ENCODE results near the gene PRDM15.

PRDM15 gene

GRCh38 chr21:41759926-41760325, 119.2 kb downstream of the PRDM15 start:
- no peak for DNase-seq (ENCODE audit: low spot score)
- in situ Hi-C loops (cut with MboI; ENCODE audit: low sequenced_read_pairs, unreplicated experiment): no loop called here
- TF ChIP-seq CTCF (IDR thresholded peaks at IDR 0.05; ENCODE audit: borderline replicate concordance, control extremely low read depth, extremely low read depth, insufficient read depth, missing control alignments): no peak

GRCh38 chr21:41759214-41759840, 119.8 kb downstream of the PRDM15 start:
- no peak for DNase-seq (ENCODE audit: low spot score)
- TF ChIP-seq CTCF (IDR thresholded peaks at IDR 0.05; ENCODE audit: borderline replicate concordance, control extremely low read depth, extremely low read depth, insufficient read depth, missing control alignments): no peak
- in situ Hi-C loops (cut with MboI; ENCODE audit: low sequenced_read_pairs, unreplicated experiment): no loop called here

- TF ChIP-seq CTCF (IDR thresholded peaks at IDR 0.05; ENCODE audit: borderline replicate concordance, control extremely low read depth, extremely low read depth, insufficient read depth, missing control alignments): no peak
- DNase-seq (ENCODE audit: low spot score): no peak
- in situ Hi-C loops (cut with MboI; ENCODE audit: low sequenced_read_pairs, unreplicated experiment): no loop called here
These were observed 120.6 kb downstream of the PRDM15 start for GRCh38 chr21:41758550-41758949.

- in situ Hi-C loops (cut with MboI; ENCODE audit: low sequenced_read_pairs, unreplicated experiment): no loop called here
- DNase-seq (ENCODE audit: low spot score): no peak
- TF ChIP-seq CTCF (IDR thresholded peaks at IDR 0.05; ENCODE audit: borderline replicate concordance, control extremely low read depth, extremely low read depth, insufficient read depth, missing control alignments): no peak
These were observed 123.0 kb downstream of the PRDM15 start for GRCh38 chr21:41755934-41756773.

- no peak for TF ChIP-seq CTCF (IDR thresholded peaks at IDR 0.05; ENCODE audit: borderline replicate concordance, control extremely low read depth, extremely low read depth, insufficient read depth, missing control alignments)
- in situ Hi-C loops (cut with MboI; ENCODE audit: low sequenced_read_pairs, unreplicated experiment): no loop called here
- no peak for DNase-seq (ENCODE audit: low spot score)
These were observed 123.7 kb downstream of the PRDM15 start for GRCh38 chr21:41755258-41755933.

GRCh38 chr21:41754479-41754891, 124.7 kb downstream of the PRDM15 start:
- in situ Hi-C loops (cut with MboI; ENCODE audit: low sequenced_read_pairs, unreplicated experiment): no loop called here
- no peak for DNase-seq (ENCODE audit: low spot score)
- no peak for TF ChIP-seq CTCF (IDR thresholded peaks at IDR 0.05; ENCODE audit: borderline replicate concordance, control extremely low read depth, extremely low read depth, insufficient read depth, missing control alignments)

All from GM13976 (cell line).